Measurements from ENCODE around the gene OST4.

- TF ChIP-seq TAF1 (IDR thresholded peaks at IDR 0.05; ENCODE audit: low read depth): no peak
- no peak for TF ChIP-seq EP300 (IDR thresholded peaks at IDR 0.05; ENCODE audit: borderline replicate concordance)
- no peak for TF ChIP-seq RAD21 (IDR thresholded peaks at IDR 0.05; ENCODE audit: low read depth)
- TF ChIP-seq MAX (IDR thresholded peaks at IDR 0.05): no peak
- no peak for TF ChIP-seq REST (IDR thresholded peaks at IDR 0.05; ENCODE audit: low read depth)
- no peak for TF ChIP-seq CREB1 (IDR thresholded peaks at IDR 0.05; ENCODE audit: low read depth)
- TF ChIP-seq TCF12 (IDR thresholded peaks at IDR 0.05; ENCODE audit: low read depth): no peak
- TF ChIP-seq ZBTB7A (IDR thresholded peaks at IDR 0.05; ENCODE audit: low read depth): no peak
- TF ChIP-seq YY1 (IDR thresholded peaks at IDR 0.05; ENCODE audit: low read depth): no peak
- TF ChIP-seq CEBPB (IDR thresholded peaks at IDR 0.05): no peak
- no peak for TF ChIP-seq TEAD4 (IDR thresholded peaks at IDR 0.05)
- no peak for TF ChIP-seq FOXM1 (IDR thresholded peaks at IDR 0.05; ENCODE audit: borderline replicate concordance, low read depth)
- no peak for TF ChIP-seq NFIC (IDR thresholded peaks at IDR 0.05)
- TF ChIP-seq EGR1 (IDR thresholded peaks at IDR 0.05): no peak
Measured at GRCh38 chr2:27038631-27039339, 32.7 kb downstream of the OST4 start.
